H1 (cell line): ENCODE data around the gene JTB. TPM values are rescaled to one million over a fixed set of nuclear protein-coding genes. Genes with fewer than 3 reads are reported as not detected.

Source experiments
- CEBPB ChIP-seq: IDR thresholded peaks from 2 replicates; pipeline ENCODE4 v1.6.1; 2012; ENCODE audit warnings: low read depth, low read length
- CHD7 ChIP-seq: fragments of 300-600 bp; sonication (generic); IDR thresholded peaks from 2 replicates; pipeline ENCODE4 v1.7.1; 2012; ENCODE audit warnings: low read length, moderate library complexity, mild to moderate bottlenecking, inconsistent platforms; ENCODE audit not compliant: insufficient replicate concordance
- NRF1 ChIP-seq: IDR thresholded peaks from 2 replicates; pipeline ENCODE4 v1.6.1; 2011; ENCODE audit warnings: mild to moderate bottlenecking, low read depth, low read length, improper control_type of control experiment
- PHF8 ChIP-seq: fragments of 200-600 bp; sonication (generic); conservative IDR thresholded peaks from 2 replicates; pipeline ENCODE4 v1.7.1; 2012; ENCODE audit warnings: low read depth, mild to moderate bottlenecking, inconsistent platforms, low read length, moderate library complexity
- RBBP5 ChIP-seq: IDR thresholded peaks from 2 replicates; pipeline ENCODE4 v1.7.1; 2012; ENCODE audit warnings: low read depth, mild to moderate bottlenecking, inconsistent platforms, low read length, moderate library complexity, borderline replicate concordance
- RXRA ChIP-seq: IDR thresholded peaks from 2 replicates; pipeline ENCODE4 v1.6.1; 2011; ENCODE audit warnings: low read depth, mild to moderate bottlenecking, low read length, moderate library complexity; ENCODE audit not compliant: insufficient read depth
- SAP30 ChIP-seq: fragments of 300-600 bp; sonication (generic); IDR thresholded peaks from 2 replicates; pipeline ENCODE4 v1.7.1; 2012; ENCODE audit warnings: low read length, moderate library complexity, mild to moderate bottlenecking, inconsistent platforms; ENCODE audit not compliant: insufficient read depth, insufficient replicate concordance
- TCF12 ChIP-seq: IDR thresholded peaks from 2 replicates; pipeline ENCODE4 v1.6.1; 2011; ENCODE audit warnings: low read depth, mild to moderate bottlenecking, low read length
- ZNF274 ChIP-seq: IDR thresholded peaks from 2 replicates; pipeline ENCODE4 v1.7.0; 2012; ENCODE audit warnings: low read length, borderline replicate concordance; ENCODE audit errors: extremely low read depth
- polyA plus RNA-seq, 7 experiments: library from polyadenylated mRNA; depleted of rRNA in 3 of 7; stranded (reverse) in 5 of 7; unstranded in 2 of 7; fragments of >200 nt in 5 of 7; fragments of 200-250 nt in 2 of 7; gene quantifications; 1 replicate in 5 of 7; 2 replicates in 1 of 7; 4 replicates in 1 of 7; pipeline versions ENCODE4 v1.2.1 to v1.2.3, GENCODE V29; 2011 to 2013; ENCODE audit warnings: missing spikeins in 2 of 7, mixed read lengths in 2 of 7
- total RNA-seq: library from RNA; stranded (reverse); fragmentation: NEBNext Ultra II Directional; extraction: Animal tissue kit (Norgen Biotek cat#: 25700); gene quantifications from 2 replicates; pipeline ENCODE4 v1.2.1, GENCODE V29; 2021

Gene JTB
- total and polyA plus RNA-seq, 2 of the 8 experiments (the other 6 are each of a cell fraction or from before 2014, with no cell fraction given), result 91.1 to 122 TPM

- TF ChIP-seq CHD7 (no peak), ZNF274 (no peak), CEBPB (peak; percentile 85), RBBP5 (no peak), PHF8 (peak; percentile 99), NRF1 (peak; percentile 27; the same call in 1 of the 2 replicates), RXRA (no peak), SAP30 (peak; percentile 51), TCF12 (no peak)
These were observed 13.1 kb upstream of the JTB start, which contains the start of gene RPS27 (continued) for GRCh38 chr1:153990468-153991150.
